HG02642 (cell line): ENCODE measurements around the gene PDGFA.

Source experiments
- ATAC-seq: cut with Tn5 transposase; IDR thresholded peaks from one replicate; pipeline ENCODE4 v1.9.1; 2021; ENCODE audit warnings: mild to moderate bottlenecking; ENCODE audit not compliant: unreplicated experiment, poor library complexity

Gene PDGFA

GRCh38 chr7:451255-452225 is 68.1 kb downstream of the PDGFA start:
- ATAC-seq, result no peak

- ATAC-seq, result no peak
Observed at GRCh38 chr7:450741-451140, 68.9 kb downstream of the PDGFA start.

- ATAC-seq, result no peak
Observed at GRCh38 chr7:450036-450435, 69.6 kb downstream of the PDGFA start.

DNA sequence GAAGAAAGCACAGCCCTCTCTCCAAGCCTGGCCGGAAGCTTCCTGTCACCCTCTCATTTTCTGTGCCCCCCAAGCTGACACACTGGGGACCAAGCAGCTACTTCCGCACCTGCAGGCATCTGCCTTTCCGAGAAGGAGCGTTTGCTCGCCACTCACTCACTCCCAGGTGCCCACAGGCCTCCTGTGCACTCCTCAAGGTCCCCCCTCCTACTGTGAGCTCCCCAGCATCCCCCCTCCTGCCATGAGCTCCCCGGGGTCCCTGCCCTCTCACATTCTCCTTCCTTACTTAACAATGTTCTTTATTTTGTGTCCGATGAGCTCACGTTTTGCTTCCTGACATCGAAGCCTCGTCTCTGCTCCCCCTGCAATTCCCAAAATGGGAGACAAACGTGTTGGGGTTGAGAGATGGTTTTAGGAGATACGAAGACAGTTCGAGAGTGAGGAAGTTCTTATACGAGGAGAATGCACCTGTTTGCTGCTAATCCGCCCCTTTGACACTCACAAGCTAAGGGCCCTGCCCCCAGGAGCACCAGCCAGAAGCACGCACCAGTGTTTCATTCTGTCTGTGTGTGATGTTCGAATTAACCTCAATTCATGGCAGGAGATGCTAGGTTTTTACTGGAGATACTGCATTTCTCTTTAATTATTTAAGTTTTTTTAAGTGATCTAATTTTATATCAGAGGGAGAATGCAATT is 70.2 kb downstream of the PDGFA start:
- no peak for ATAC-seq

DNA sequence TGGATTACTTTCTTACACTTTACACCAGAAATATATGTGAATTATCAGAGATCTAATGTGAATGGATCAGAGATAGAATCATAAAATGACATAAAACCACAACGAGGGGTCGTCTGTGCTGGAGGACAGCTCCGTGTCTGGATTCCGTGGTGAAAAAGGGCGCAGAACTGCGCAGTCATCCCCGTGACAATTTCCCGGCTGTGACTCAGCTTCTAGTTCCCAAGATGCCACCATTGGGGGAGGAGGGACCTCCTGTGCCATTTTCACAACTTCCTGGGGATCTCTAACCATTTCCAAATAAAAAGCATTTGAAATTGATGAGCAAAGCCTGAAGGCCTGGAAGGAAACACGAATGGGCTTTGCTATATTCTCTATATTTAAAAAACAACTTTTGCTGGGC is 72.1 kb downstream of the PDGFA start:
- ATAC-seq, result no peak
